ENCODE data around the gene RTL9. TPM values are rescaled to one million over a fixed set of nuclear protein-coding genes. Genes with fewer than 3 reads are reported as not detected.

Gene RTL9
- total and polyA plus RNA-seq, 9 of the 15 experiments (the other 6 are each of a cell fraction or from before 2014, with no cell fraction given) = 0.04 to 0.35 (median 0.13) TPM; not detected in 1

DNA sequence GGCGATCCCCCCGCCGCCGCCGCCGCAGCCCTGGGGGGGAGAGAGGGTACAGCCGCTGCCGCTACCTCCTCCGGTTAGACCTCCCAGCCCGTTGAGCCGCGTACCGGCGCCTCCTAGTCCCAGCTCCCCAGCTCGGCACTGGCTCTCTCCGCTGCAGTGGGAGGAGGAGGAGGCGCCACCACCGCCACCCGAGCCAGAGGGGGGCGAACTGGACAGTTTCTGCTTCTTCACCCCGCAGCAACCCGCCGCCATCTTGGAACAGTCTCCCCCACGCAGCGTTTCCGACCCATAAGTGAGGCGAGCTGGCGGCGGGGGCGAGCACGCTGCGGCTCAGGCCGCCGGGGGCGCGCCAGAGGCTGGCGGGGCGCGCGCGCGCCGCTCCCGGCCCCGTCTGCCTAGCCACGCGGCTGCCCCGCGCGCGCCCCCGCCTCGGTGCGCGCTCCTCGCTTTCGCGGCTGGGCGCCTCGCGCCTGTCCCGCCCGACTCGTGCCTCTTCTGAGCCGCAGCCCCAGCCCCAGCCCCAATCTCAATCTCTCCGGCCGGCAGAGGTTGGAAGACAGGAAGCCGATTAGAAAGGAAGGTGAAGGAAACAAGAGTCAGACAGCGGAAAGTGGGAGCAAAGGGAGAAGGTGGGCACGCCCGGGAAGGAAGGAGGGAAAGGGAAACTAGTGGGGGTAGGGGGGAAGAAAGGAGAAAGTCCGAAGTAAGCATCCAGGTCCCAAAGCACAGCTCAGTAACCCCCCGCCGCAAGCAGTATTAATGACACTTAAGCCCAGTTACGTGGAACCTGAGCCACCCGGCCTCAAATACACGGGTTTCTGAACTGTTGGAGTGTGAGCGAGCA is 40.6 kb upstream of the RTL9 start, which contains the start of gene AMMECR1 (continued):
- TF ChIP-seq BMI1 (IDR thresholded peaks at IDR 0.05; ENCODE audit: low read length) (no peak), BHLHE40 (IDR thresholded peaks at IDR 0.05; ENCODE audit: low read length) (peak; percentile 50), ZKSCAN8 (CRISPR knock-in tag; IDR thresholded peaks at IDR 0.05) (peak; percentile 72; the same call in 1 of the 2 replicates), SMAD1 (IDR thresholded peaks at IDR 0.05; ENCODE audit: low read depth, low read length, partially characterized antibody) (peak; percentile 24), DACH1 (IDR thresholded peaks at IDR 0.05; ENCODE audit: partially characterized antibody) (no peak), SNRNP70 (optimal IDR thresholded peaks at IDR 0.05; ENCODE audit: low read depth, low read length) (no peak), MBD2 (IDR thresholded peaks at IDR 0.05; ENCODE audit: borderline replicate concordance, low read depth) (peak; percentile 56; the same call in 1 of the 2 replicates), CTCF (IDR thresholded peaks at IDR 0.05 in 2 of 3, conservative IDR thresholded peaks at IDR 0.05 in 1 of 3; ENCODE audit: insufficient read depth in 2 of 3, low read depth in 1 of 3, low read length in 3 of 3) (peak in 1 of 3 experiments; percentile 18; a peak in 2 of 6 replicates), CREB3L1 (IDR thresholded peaks at IDR 0.05; ENCODE audit: borderline replicate concordance, low read depth) (0 out of 2 replicates have a peak, but pooled peaks have one; percentile 43), CC2D1A (IDR thresholded peaks at IDR 0.05) (0 out of 2 replicates have a peak, but pooled peaks have one; percentile 13), DMBX1 (CRISPR knock-in tag; IDR thresholded peaks at IDR 0.05; ENCODE audit: borderline replicate concordance) (peak; percentile 80; the same call in 1 of the 2 replicates), MYC (IDR thresholded peaks at IDR 0.05; ENCODE audit: low read depth, low read length) (peak; percentile 82), MYC (CRISPR knock-in tag; IDR thresholded peaks at IDR 0.05; ENCODE audit: borderline replicate concordance, low read depth) (no peak), SMAD4 (CRISPR knock-in tag; conservative IDR thresholded peaks at IDR 0.05) (peak; percentile 82)
- TF ChIP-seq, protein P1, sequence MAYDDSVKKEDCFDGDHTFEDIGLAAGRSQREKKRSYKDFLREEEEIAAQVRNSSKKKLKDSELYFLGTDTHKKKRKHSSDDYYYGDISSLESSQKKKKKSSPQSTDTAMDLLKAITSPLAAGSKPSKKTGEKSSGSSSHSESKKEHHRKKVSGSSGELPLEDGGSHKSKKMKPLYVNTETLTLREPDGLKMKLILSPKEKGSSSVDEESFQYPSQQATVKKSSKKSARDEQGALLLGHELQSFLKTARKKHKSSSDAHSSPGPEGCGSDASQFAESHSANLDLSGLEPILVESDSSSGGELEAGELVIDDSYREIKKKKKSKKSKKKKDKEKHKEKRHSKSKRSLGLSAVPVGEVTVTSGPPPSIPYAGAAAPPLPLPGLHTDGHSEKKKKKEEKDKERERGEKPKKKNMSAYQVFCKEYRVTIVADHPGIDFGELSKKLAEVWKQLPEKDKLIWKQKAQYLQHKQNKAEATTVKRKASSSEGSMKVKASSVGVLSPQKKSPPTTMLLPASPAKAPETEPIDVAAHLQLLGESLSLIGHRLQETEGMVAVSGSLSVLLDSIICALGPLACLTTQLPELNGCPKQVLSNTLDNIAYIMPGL (CRISPR knock-in tag; IDR thresholded peaks at IDR 0.05) = 0 out of 2 replicates have a peak, but pooled peaks have one; percentile 29
- TF ChIP-seq, protein P2, sequence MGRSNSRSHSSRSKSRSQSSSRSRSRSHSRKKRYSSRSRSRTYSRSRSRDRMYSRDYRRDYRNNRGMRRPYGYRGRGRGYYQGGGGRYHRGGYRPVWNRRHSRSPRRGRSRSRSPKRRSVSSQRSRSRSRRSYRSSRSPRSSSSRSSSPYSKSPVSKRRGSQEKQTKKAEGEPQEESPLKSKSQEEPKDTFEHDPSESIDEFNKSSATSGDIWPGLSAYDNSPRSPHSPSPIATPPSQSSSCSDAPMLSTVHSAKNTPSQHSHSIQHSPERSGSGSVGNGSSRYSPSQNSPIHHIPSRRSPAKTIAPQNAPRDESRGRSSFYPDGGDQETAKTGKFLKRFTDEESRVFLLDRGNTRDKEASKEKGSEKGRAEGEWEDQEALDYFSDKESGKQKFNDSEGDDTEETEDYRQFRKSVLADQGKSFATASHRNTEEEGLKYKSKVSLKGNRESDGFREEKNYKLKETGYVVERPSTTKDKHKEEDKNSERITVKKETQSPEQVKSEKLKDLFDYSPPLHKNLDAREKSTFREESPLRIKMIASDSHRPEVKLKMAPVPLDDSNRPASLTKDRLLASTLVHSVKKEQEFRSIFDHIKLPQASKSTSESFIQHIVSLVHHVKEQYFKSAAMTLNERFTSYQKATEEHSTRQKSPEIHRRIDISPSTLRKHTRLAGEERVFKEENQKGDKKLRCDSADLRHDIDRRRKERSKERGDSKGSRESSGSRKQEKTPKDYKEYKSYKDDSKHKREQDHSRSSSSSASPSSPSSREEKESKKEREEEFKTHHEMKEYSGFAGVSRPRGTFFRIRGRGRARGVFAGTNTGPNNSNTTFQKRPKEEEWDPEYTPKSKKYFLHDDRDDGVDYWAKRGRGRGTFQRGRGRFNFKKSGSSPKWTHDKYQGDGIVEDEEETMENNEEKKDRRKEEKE (IDR thresholded peaks at IDR 0.05; ENCODE audit: borderline replicate concordance in 1 of 2, control insufficient read depth in 1 of 2, low read depth in 2 of 2, low read length in 1 of 2) = 0 out of 4 replicates have a peak, but pooled peaks of 1 of the 2 experiments have one; percentile 62
- TF ChIP-seq, protein P3, sequence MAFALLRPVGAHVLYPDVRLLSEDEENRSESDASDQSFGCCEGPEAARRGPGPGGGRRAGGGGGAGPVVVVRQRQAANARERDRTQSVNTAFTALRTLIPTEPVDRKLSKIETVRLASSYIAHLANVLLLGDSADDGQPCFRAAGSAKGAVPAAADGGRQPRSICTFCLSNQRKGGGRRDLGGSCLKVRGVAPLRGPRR (CRISPR knock-in tag; IDR thresholded peaks at IDR 0.05) = no peak

Data from K562 (cell line).